HEK293T (cell line): ENCODE results near the gene CFAP410.

Experiments
- CTCF ChIA-PET: fragments of 350-600 bp; formaldehyde crosslinking; extraction: SDS; loops from one replicate; lab custom pipeline; 2021; ENCODE audit warnings: antibody characterized with exemption, inconsistent platforms; lab: Yijun Ruan, JAX
- POLR2A ChIA-PET: fragments of 350-600 bp; formaldehyde crosslinking; extraction: SDS; loops from one replicate; lab custom pipeline; 2020; ENCODE audit warnings: antibody characterized with exemption, inconsistent platforms; lab: Yijun Ruan, JAX
- DNase-seq: peaks from one replicate; pipeline ENCODE4 v3.0.0; 2012; ENCODE audit warnings: mixed read lengths; ENCODE audit errors: extremely low spot score
- ARNT ChIP-seq: fragments of 450-650 bp; IDR thresholded peaks from 2 replicates; pipeline ENCODE4 v1.6.1; 2017; ENCODE audit warnings: mild to moderate bottlenecking
- BHLHE40 ChIP-seq: fragments of 450-650 bp; IDR thresholded peaks from 2 replicates; pipeline ENCODE4 v1.6.1; 2016; ENCODE audit warnings: mild to moderate bottlenecking, moderate library complexity, borderline replicate concordance
- CTBP1 ChIP-seq: fragments of 450-650 bp; IDR thresholded peaks from 2 replicates; pipeline ENCODE4 v1.6.1; 2016; ENCODE audit warnings: borderline replicate concordance
- ELF4 ChIP-seq: fragments of 450-650 bp; IDR thresholded peaks from 2 replicates; pipeline ENCODE4 v1.6.1; 2017; ENCODE audit warnings: antibody characterized with exemption
- FOXA1 ChIP-seq: fragments of 450-650 bp; IDR thresholded peaks from 2 replicates; pipeline ENCODE4 v1.6.1; 2016; ENCODE audit warnings: mild to moderate bottlenecking
- FOXK2 ChIP-seq: fragments of 450-650 bp; IDR thresholded peaks from 2 replicates; pipeline ENCODE4 v1.6.1; 2016; ENCODE audit warnings: mild to moderate bottlenecking
- FOXM1 ChIP-seq: fragments of 450-650 bp; IDR thresholded peaks from 2 replicates; pipeline ENCODE4 v1.6.1; 2017; ENCODE audit warnings: mild to moderate bottlenecking, borderline replicate concordance
- HDGF ChIP-seq: fragments of 450-650 bp; IDR thresholded peaks from 2 replicates; pipeline ENCODE4 v1.6.1; 2017; ENCODE audit warnings: antibody characterized with exemption, borderline replicate concordance
- L3MBTL2 ChIP-seq: fragments of 450-650 bp; conservative IDR thresholded peaks from 2 replicates; pipeline ENCODE4 v1.6.1; 2016; ENCODE audit warnings: mild to moderate bottlenecking
- LEF1 ChIP-seq: fragments of 450-650 bp; IDR thresholded peaks from 2 replicates; pipeline ENCODE4 v1.6.1; 2017; ENCODE audit warnings: mild to moderate bottlenecking, borderline replicate concordance
- NFRKB ChIP-seq: fragments of 450-650 bp; IDR thresholded peaks from 2 replicates; pipeline ENCODE4 v1.6.1; 2016; ENCODE audit warnings: mild to moderate bottlenecking, moderate library complexity
- PKNOX1 ChIP-seq: fragments of 450-650 bp; IDR thresholded peaks from 2 replicates; pipeline ENCODE4 v1.6.1; 2016
- SP1 ChIP-seq: fragments of 450-650 bp; IDR thresholded peaks from 2 replicates; pipeline ENCODE4 v1.6.1; 2017
- SUZ12 ChIP-seq: fragments of 450-650 bp; IDR thresholded peaks from 2 replicates; pipeline ENCODE4 v1.6.1; 2016; ENCODE audit warnings: mild to moderate bottlenecking
- TARDBP ChIP-seq: fragments of 450-650 bp; IDR thresholded peaks from 2 replicates; pipeline ENCODE4 v1.6.1; 2016
- ZNF384 ChIP-seq: fragments of 450-650 bp; IDR thresholded peaks from 2 replicates; pipeline ENCODE4 v1.6.1; 2016

The CFAP410 gene

GRCh38 chr21:44335266-44336059 is 3.7 kb downstream of the CFAP410 start:
- no peak for TF ChIP-seq HDGF
- TF ChIP-seq PKNOX1, result no peak
- TF ChIP-seq BHLHE40, result no peak
- no peak for TF ChIP-seq FOXK2
- no peak for TF ChIP-seq SUZ12
- no peak for TF ChIP-seq FOXM1
- TF ChIP-seq FOXA1, result no peak
- no peak for TF ChIP-seq TARDBP
- no peak for TF ChIP-seq ARNT
- no peak for TF ChIP-seq NFRKB
- no peak for TF ChIP-seq L3MBTL2
- no peak for TF ChIP-seq SP1
- no peak for TF ChIP-seq ZNF384
- TF ChIP-seq CTBP1, result no peak
- DNase-seq, result no peak
- ChIA-PET CTCF (no interaction called here), POLR2A (no interaction called here)

GRCh38 chr21:44334329-44335030 is 4.7 kb downstream of the CFAP410 start:
- ChIA-PET POLR2A (no interaction called here), CTCF (no interaction called here)
- TF ChIP-seq LEF1 (no peak), ELF4 (no peak), TARDBP (no peak)
- no peak for DNase-seq

GRCh38 chr21:44333509-44334328 is 5.5 kb downstream of the CFAP410 start:
- ChIA-PET CTCF (no interaction called here), POLR2A (no interaction called here)
- no peak for DNase-seq
- TF ChIP-seq SUZ12, result no peak
- TF ChIP-seq FOXA1, result no peak
- TF ChIP-seq L3MBTL2, result no peak
- no peak for TF ChIP-seq BHLHE40
- no peak for TF ChIP-seq FOXK2
- no peak for TF ChIP-seq ARNT

GRCh38 chr21:44332965-44333364 is 6.2 kb downstream of the CFAP410 start:
- TF ChIP-seq SP1, result no peak
- no peak for TF ChIP-seq BHLHE40
- TF ChIP-seq CTBP1, result no peak
- no peak for TF ChIP-seq LEF1
- TF ChIP-seq FOXA1, result no peak
- TF ChIP-seq PKNOX1, result no peak
- no peak for TF ChIP-seq ZNF384
- TF ChIP-seq FOXK2, result no peak
- TF ChIP-seq ARNT, result no peak
- no peak for TF ChIP-seq L3MBTL2
- TF ChIP-seq ELF4, result no peak
- no peak for TF ChIP-seq TARDBP
- TF ChIP-seq FOXM1, result no peak
- no peak for TF ChIP-seq SUZ12
- TF ChIP-seq HDGF, result no peak
- DNase-seq, result no peak
- ChIA-PET POLR2A (no interaction called here), CTCF (no interaction called here)

- no peak for DNase-seq
- TF ChIP-seq ELF4, result no peak
- no peak for TF ChIP-seq BHLHE40
- no peak for TF ChIP-seq FOXM1
- TF ChIP-seq FOXK2, result no peak
- no peak for TF ChIP-seq ARNT
- TF ChIP-seq LEF1, result no peak
- TF ChIP-seq L3MBTL2, result no peak
- no peak for TF ChIP-seq ZNF384
- no peak for TF ChIP-seq PKNOX1
- no peak for TF ChIP-seq TARDBP
- no peak for TF ChIP-seq SP1
- no peak for TF ChIP-seq FOXA1
- TF ChIP-seq CTBP1, result no peak
- TF ChIP-seq HDGF, result no peak
- TF ChIP-seq NFRKB, result no peak
- ChIA-PET POLR2A (no interaction called here), CTCF (no interaction called here)
These were observed 6.8 kb downstream of the CFAP410 start for GRCh38 chr21:44332383-44332782.
